Tibial artery (tissue), 4 donors: ENCODE data around the gene B3GALT2.

Source experiments
- DNase-seq, 2 donors: peaks; one replicate each; pipeline ENCODE4 v3.0.0-alpha.2; 2019
- H3K27ac ChIP-seq, 2 donors: fragments of 200-600 bp; sonication (generic) in 1 of 2; 1 replicate in 1 of 2; 2 replicates in 1 of 2; pipeline ENCODE4 v1.5.1; 2018 to 2019; ENCODE audit warnings: mild to moderate bottlenecking in 1 of 2
- H3K27me3 ChIP-seq, 2 donors: fragments of 200-600 bp; sonication (generic) in 1 of 2; one replicate each; pipeline versions ENCODE4 v1.5.1 to v1.6.0; 2016 to 2019
- H3K36me3 ChIP-seq, 3 donors: fragments of 200-600 bp; sonication (generic) in 2 of 3; one replicate each; pipeline ENCODE4 v1.5.1; 2016 to 2019; ENCODE audit warnings: mild to moderate bottlenecking in 2 of 3
- H3K4me1 ChIP-seq, 4 donors: fragments of 200-600 bp; sonication (generic) in 2 of 4; 1 replicate in 3 of 4; 2 replicates in 1 of 4; pipeline ENCODE4 v1.5.1; 2016 to 2019
- H3K4me3 ChIP-seq, 2 donors: fragments of 200-600 bp; sonication (generic) in 1 of 2; 1 replicate in 1 of 2; 2 replicates in 1 of 2; pipeline ENCODE4 v1.5.1; 2018 to 2019; ENCODE audit warnings: mild to moderate bottlenecking in 2 of 2
- H3K9me3 ChIP-seq, 3 donors: fragments of 200-600 bp; sonication (generic) in 1 of 3; one replicate each; pipeline ENCODE4 v1.5.1; 2016 to 2019
- intact Hi-C: fragments of 100-400 bp; cut with DNase I; formaldehyde crosslinking; loops from one replicate; pipeline ENCODE4 v1.15.0; 2023; ENCODE audit warnings: low total_unique reads
- TF ChIP-seq, protein P1 (sequence below), 2 experiments: fragments of 200-600 bp in 1 of 2; fragments of 450-650 bp in 1 of 2; IDR thresholded peaks; one replicate each; pipeline ENCODE4 v1.5.1; 2017 to 2019; ENCODE audit warnings: antibody characterized with exemption in 2 of 2, mild to moderate bottlenecking in 1 of 2, moderate library complexity in 1 of 2

The B3GALT2 gene

GRCh38 chr1:193210996-193211395 lies 24.6 kb upstream of the B3GALT2 start:
- no peak overlapping the region for H3K27ac ChIP-seq

GRCh38 chr1:193201021-193201420 lies 14.6 kb upstream of the B3GALT2 start:
- H3K27ac ChIP-seq = no peak overlapping the region
- no peak for DNase-seq
- H3K36me3 ChIP-seq = peaks cover 0 to 8% (median 0%) of the 10 kb centered on the region in 3 donors
- no peaks in the 10 kb centered on the region for H3K9me3 ChIP-seq
- intact Hi-C loops = no loop called here
- H3K27me3 ChIP-seq = no peaks in the 10 kb centered on the region
- peaks cover 0 to 5% (median 0%) of the 10 kb centered on the region in 4 donors for H3K4me1 ChIP-seq
- no peak overlapping the region for H3K4me3 ChIP-seq
- TF ChIP-seq, protein P1, sequence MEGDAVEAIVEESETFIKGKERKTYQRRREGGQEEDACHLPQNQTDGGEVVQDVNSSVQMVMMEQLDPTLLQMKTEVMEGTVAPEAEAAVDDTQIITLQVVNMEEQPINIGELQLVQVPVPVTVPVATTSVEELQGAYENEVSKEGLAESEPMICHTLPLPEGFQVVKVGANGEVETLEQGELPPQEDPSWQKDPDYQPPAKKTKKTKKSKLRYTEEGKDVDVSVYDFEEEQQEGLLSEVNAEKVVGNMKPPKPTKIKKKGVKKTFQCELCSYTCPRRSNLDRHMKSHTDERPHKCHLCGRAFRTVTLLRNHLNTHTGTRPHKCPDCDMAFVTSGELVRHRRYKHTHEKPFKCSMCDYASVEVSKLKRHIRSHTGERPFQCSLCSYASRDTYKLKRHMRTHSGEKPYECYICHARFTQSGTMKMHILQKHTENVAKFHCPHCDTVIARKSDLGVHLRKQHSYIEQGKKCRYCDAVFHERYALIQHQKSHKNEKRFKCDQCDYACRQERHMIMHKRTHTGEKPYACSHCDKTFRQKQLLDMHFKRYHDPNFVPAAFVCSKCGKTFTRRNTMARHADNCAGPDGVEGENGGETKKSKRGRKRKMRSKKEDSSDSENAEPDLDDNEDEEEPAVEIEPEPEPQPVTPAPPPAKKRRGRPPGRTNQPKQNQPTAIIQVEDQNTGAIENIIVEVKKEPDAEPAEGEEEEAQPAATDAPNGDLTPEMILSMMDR (IDR thresholded peaks at IDR 0.05) = no peak

More at GRCh38 chr1:193210996-193211395, 24.6 kb upstream of the B3GALT2 start:
- DNase-seq = no peak
- Histone ChIP-seq H3K36me3 (peaks cover 11 to 39% (median 30%) of the 10 kb centered on the region in 3 donors), H3K4me1 (no peaks in the 10 kb centered on the region), H3K9me3 (peaks cover 0 to 8% (median 0%) of the 10 kb centered on the region in 3 donors), H3K4me3 (no peak overlapping the region), H3K27me3 (no peaks in the 10 kb centered on the region)
- TF ChIP-seq, protein P1 (IDR thresholded peaks at IDR 0.05) = no peak
- intact Hi-C loops = no loop called here

- no peak overlapping the region for H3K27ac ChIP-seq
- peaks cover 0 to 5% (median 0%) of the 10 kb centered on the region in 4 donors for H3K4me1 ChIP-seq
- peaks cover 0 to 4% (median 0%) of the 10 kb centered on the region in 3 donors for H3K36me3 ChIP-seq
- H3K9me3 ChIP-seq = no peaks in the 10 kb centered on the region
- no peak for DNase-seq
- no peak overlapping the region for H3K4me3 ChIP-seq
- intact Hi-C loops = no loop called here
- TF ChIP-seq, protein P1 (IDR thresholded peaks at IDR 0.05) = no peak
- no peaks in the 10 kb centered on the region for H3K27me3 ChIP-seq
Observed at GRCh38 chr1:193199940-193200339, 13.5 kb upstream of the B3GALT2 start.

DNA sequence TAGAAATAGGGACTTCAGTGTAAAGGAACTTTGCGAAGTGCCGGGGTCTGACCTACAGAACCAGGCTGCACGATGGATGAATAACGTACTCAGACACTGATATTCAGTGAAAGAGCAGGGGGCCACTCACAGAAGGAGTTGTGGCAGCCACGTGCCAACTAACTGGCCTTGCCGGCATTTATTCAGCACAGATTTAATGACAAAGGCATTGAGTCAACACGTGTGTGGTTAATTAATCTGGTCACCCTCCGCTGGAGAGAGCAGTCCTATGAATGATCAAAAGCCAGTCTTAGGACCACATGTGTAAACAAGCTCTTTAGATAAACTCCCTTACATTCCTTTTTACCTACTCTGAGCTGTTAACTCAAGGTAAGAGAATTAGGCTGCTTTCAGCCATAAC lies 6.2 kb upstream of the B3GALT2 start:
- Histone ChIP-seq H3K9me3 (no peaks in the 10 kb centered on the region), H3K4me3 (no peak overlapping the region), H3K36me3 (peaks cover 0 to 4% (median 0%) of the 10 kb centered on the region in 3 donors), H3K27ac (no peak overlapping the region), H3K4me1 (peaks cover 0 to 33% (median 0%) of the 10 kb centered on the region in 4 donors), H3K27me3 (no peaks in the 10 kb centered on the region)
- intact Hi-C loops = no loop called here
- no peak for DNase-seq
- TF ChIP-seq, protein P1 (IDR thresholded peaks at IDR 0.05) = no peak

- intact Hi-C loops = no loop called here
- Histone ChIP-seq H3K27me3 (no peaks in the 10 kb centered on the region), H3K4me3 (no peak overlapping the region), H3K9me3 (no peaks in the 10 kb centered on the region), H3K36me3 (peaks cover 0 to 4% (median 0%) of the 10 kb centered on the region in 3 donors), H3K27ac (no peak overlapping the region), H3K4me1 (peaks cover 0 to 56% (median 10%) of the 10 kb centered on the region in 4 donors)
- no peak for DNase-seq
- TF ChIP-seq, protein P1 (IDR thresholded peaks at IDR 0.05) = peak in 1 of 2 experiments; percentile 5
Observed at GRCh38 chr1:193190096-193190744, 3.8 kb upstream of the B3GALT2 start.
